Fibroblast of skin of right biceps (primary cell): ENCODE measurements around the gene CD160.
A peak's percentile ranks its signal among the peaks of the same experiment; 100 is the strongest.
"Not testable (repeated sequence)": the region's sequence is repeated elsewhere in the genome, so short reads cannot be mapped to it uniquely, and the experiment has no call there.

ENCODE experiments used
- DNase-seq: peaks from one replicate; pipeline ENCODE4 v3.0.0-alpha.2; 2013

CD160 gene

GRCh38 chr1:145710291-145711027 lies 8.8 kb upstream of the CD160 start:
- no peak for DNase-seq

- DNase-seq, result no peak
Measured at GRCh38 chr1:145711213-145711651, 8.1 kb upstream of the CD160 start.

GRCh38 chr1:145714524-145715111 lies 4.7 kb upstream of the CD160 start:
- DNase-seq, result no peak

- no peak for DNase-seq
Measured at GRCh38 chr1:145716641-145717345, 2.5 kb upstream of the CD160 start.

GRCh38 chr1:145717833-145718232 lies 1.5 kb upstream of the CD160 start:
- no peak for DNase-seq

- DNase-seq, result not testable (repeated sequence)
Measured at GRCh38 chr1:145718465-145718864, 834 bp upstream of the CD160 start.

- DNase-seq, result peak; percentile 91
Measured at GRCh38 chr1:145720556-145720877, 1.2 kb downstream of the CD160 start.

- peak; percentile 67 for DNase-seq
Measured at GRCh38 chr1:145720878-145721671, 1.8 kb downstream of the CD160 start.

- not testable (repeated sequence) for DNase-seq
Measured at GRCh38 chr1:145726193-145726592, 6.9 kb downstream of the CD160 start.

GRCh38 chr1:145729196-145729595 lies 9.9 kb downstream of the CD160 start:
- DNase-seq, result peak; percentile 48

GRCh38 chr1:145729666-145730436 lies 10.6 kb downstream of the CD160 start:
- peak; percentile 71 for DNase-seq

- DNase-seq, result no peak
Measured at GRCh38 chr1:145730467-145730866, 11.2 kb downstream of the CD160 start.

GRCh38 chr1:145730900-145731299 lies 11.6 kb downstream of the CD160 start:
- no peak for DNase-seq

GRCh38 chr1:145736191-145736590 lies 16.9 kb downstream of the CD160 start:
- no peak for DNase-seq

- DNase-seq, result peak; percentile 65
Measured at GRCh38 chr1:145740269-145740668, 21.0 kb downstream of the CD160 start.

- no peak for DNase-seq
Measured at GRCh38 chr1:145747398-145748247, 28.3 kb downstream of the CD160 start.

- DNase-seq, result peak; percentile 7
Measured at GRCh38 chr1:145750426-145750825, 31.1 kb downstream of the CD160 start.

- DNase-seq, result peak; percentile 97
Measured at GRCh38 chr1:145751491-145752037, 32.3 kb downstream of the CD160 start.

GRCh38 chr1:145757420-145757819 lies 38.1 kb downstream of the CD160 start:
- peak; percentile 12 for DNase-seq

- no peak for DNase-seq
Measured at GRCh38 chr1:145758116-145758515, 38.8 kb downstream of the CD160 start.

- no peak for DNase-seq
Measured at GRCh38 chr1:145758575-145758974, 39.3 kb downstream of the CD160 start.
